ENCODE data around the gene GULP1.

Gene GULP1

DNA sequence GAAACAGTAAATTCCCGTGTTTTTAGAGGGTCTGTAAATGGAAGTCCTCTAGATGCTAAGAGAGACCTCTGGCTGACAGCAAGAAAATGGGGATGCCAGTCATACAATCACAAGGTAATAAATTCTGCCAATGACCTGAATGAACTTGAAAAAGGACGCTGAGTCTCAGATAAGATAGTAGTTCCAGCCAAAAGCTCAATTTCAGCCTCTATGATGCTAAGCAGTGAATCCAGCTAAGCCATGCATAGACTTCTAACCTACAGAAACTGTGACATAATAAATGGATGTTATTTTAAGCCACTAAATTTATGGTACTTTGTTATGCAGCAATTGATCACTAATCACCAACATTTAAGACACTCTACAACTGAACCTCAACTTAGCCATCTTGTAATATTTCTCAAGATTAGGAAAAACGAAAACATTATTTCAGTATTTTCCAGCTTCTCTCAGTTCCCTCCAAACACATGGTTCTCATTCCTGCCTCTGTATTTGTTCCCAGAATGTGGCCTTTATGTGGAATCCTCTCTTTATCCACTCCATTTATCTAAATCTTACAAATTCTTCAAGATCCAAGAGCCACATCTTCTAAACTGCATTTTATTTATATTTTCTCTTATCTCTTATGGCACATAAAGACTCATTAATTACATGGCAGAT lies 331.1 kb downstream of the GULP1 start:
- DNase-seq: no peak
- no peaks in the 10 kb centered on the region for H3K27me3 ChIP-seq
- no peaks in the 10 kb centered on the region for H3K4me1 ChIP-seq
- H3K36me3 ChIP-seq: no peaks in the 10 kb centered on the region
- TF ChIP-seq, protein P1, sequence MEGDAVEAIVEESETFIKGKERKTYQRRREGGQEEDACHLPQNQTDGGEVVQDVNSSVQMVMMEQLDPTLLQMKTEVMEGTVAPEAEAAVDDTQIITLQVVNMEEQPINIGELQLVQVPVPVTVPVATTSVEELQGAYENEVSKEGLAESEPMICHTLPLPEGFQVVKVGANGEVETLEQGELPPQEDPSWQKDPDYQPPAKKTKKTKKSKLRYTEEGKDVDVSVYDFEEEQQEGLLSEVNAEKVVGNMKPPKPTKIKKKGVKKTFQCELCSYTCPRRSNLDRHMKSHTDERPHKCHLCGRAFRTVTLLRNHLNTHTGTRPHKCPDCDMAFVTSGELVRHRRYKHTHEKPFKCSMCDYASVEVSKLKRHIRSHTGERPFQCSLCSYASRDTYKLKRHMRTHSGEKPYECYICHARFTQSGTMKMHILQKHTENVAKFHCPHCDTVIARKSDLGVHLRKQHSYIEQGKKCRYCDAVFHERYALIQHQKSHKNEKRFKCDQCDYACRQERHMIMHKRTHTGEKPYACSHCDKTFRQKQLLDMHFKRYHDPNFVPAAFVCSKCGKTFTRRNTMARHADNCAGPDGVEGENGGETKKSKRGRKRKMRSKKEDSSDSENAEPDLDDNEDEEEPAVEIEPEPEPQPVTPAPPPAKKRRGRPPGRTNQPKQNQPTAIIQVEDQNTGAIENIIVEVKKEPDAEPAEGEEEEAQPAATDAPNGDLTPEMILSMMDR (IDR thresholded peaks at IDR 0.05; ENCODE audit: low read depth, low read length): no peak
- H3K9me3 ChIP-seq: no peaks in the 10 kb centered on the region
- no peak overlapping the region for H3K4me3 ChIP-seq (ENCODE audit: low read depth, low read length)

DNA sequence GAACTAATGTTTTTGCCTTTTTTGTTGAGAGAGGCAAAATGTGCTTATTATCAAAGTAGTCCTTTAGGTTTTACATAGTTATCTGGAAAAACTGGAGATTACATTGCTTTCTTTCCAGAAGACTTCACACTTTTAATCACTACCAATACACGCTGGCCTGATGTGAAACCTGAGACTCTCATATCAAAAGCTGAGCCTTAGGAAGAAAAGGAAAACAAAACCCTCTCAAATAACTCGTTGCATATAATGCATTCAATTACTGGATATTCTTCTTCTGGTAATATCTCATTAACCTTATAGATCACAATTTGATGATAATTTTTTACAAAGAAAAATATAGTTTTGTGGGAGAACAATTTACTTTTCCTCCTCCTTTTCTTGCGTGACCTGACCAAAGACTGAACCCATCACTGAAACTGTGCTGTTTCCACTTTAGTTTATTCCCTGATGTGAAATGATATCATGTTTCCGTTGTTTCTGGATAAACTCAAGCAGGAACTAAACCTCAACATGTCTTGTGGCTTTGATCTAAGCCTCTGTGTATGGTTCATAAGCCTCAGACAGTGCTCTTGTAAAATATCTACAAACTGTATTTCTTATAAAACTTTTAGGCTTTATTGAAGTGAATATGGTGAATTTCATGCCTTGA lies 332.4 kb downstream of the GULP1 start:
- TF ChIP-seq, protein P1 (IDR thresholded peaks at IDR 0.05; ENCODE audit: low read depth, low read length): no peak
- DNase-seq: no peak
- Histone ChIP-seq H3K4me1 (no peaks in the 10 kb centered on the region), H3K9me3 (no peaks in the 10 kb centered on the region), H3K36me3 (no peaks in the 10 kb centered on the region), H3K27me3 (no peaks in the 10 kb centered on the region), H3K4me3 (ENCODE audit: low read depth, low read length) (no peak overlapping the region)

DNA sequence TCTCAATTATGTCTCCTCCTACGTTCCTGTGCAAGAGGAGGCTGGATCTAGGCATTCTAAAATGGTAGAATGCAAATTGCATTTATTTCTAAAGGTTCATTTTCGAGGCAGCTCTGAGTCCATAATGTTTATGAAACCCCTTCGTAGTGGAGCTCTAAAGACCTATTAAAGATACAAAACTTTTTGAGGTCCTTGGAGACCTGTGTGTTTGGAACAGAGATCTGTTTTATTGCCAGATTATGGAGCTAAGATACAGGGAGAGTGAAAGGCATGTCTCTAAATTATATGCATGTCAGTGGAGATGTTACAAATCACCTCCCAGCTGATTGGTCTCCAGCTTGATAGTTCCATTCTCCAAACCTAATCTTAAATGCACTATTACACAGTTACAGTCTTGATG lies 335.8 kb downstream of the GULP1 start:
- DNase-seq: no peak
- Histone ChIP-seq H3K27me3 (no peaks in the 10 kb centered on the region), H3K4me1 (no peaks in the 10 kb centered on the region), H3K4me3 (ENCODE audit: low read depth, low read length) (no peak overlapping the region), H3K9me3 (no peaks in the 10 kb centered on the region), H3K36me3 (no peaks in the 10 kb centered on the region)
- TF ChIP-seq, protein P1 (IDR thresholded peaks at IDR 0.05; ENCODE audit: low read depth, low read length): no peak

DNA sequence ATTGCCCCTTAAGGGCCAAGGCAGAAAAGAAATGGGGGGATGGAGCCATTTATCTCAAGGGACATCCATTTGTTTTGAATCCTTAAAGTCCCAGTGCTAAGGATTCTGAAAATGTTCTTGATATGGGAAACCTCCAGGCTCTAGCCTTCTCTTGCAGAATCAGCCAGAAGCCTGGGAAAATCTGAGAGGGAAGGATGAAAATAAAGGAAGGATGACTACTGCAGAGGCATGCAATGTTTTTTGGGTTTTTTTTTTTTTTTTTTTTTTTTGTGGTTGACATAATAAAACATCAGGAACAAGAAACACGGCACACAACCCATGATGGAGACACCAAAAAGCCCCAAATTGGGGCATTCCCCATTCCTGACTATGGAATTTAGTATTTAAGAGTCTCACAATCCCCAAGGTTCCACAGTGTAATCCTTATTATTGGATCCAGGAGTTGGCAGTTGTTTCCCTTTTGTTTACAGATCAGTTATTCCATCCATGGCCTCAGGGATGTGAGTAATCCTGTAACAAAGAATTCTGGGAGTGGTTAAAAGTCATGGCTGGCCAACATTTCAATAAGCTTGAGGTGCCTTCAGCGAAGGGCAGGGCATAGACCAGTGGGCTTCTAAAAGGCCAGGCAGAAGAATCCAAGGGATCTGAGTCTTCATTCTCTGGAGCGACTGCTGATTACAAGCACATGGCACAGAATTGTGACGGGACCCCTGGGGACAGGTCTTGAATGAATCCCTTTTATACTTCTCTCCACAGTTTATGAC lies 337.5 kb downstream of the GULP1 start:
- Histone ChIP-seq H3K4me3 (ENCODE audit: low read depth, low read length) (no peak overlapping the region), H3K27me3 (no peaks in the 10 kb centered on the region), H3K9me3 (no peaks in the 10 kb centered on the region), H3K4me1 (no peaks in the 10 kb centered on the region), H3K36me3 (no peaks in the 10 kb centered on the region)
- no peak for DNase-seq
- TF ChIP-seq, protein P1 (IDR thresholded peaks at IDR 0.05; ENCODE audit: low read depth, low read length): no peak

DNA sequence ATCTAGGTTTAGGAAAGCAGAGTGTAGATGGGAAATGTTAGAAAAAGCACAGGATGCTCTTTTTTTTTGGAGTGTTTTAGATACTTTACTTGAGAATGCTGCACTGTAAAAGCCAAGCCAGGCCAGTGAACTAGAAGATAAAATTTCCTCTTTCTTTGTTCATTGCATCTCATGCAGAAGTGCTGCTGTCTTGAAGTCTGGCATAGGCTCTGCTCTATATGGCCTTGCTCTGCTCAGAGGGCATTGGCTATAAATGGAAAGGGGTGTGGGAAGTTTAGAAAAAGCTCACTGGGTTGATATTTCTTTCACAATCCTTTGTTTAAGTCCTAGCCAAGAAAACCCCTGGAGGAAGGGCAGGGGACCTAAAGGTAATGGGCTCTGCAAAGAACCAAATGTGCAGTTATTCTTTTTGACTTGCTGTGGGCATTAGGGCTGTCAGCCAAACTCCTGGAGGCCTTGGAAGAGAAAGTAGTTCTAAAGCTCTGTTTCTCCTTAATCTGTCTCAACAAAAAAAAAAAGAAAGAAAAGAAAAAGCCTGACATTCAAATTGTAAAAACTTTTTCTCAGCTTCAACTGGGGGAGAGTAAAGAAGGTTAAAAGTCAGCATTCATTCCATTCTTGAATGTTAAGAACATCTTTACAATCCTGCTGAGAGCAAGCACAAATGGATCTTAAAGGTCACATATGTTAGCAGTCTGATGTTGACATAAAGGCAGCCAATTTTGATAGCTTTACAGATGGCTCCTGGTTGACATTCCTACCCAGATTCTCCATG lies 338.3 kb downstream of the GULP1 start:
- DNase-seq: no peak
- Histone ChIP-seq H3K4me1 (no peaks in the 10 kb centered on the region), H3K9me3 (no peaks in the 10 kb centered on the region)

More for the DNA sequence above, 338.3 kb downstream of the GULP1 start:
- no peak overlapping the region for H3K4me3 ChIP-seq (ENCODE audit: low read depth, low read length)
- H3K36me3 ChIP-seq: no peaks in the 10 kb centered on the region
- H3K27me3 ChIP-seq: no peaks in the 10 kb centered on the region
- TF ChIP-seq, protein P1 (IDR thresholded peaks at IDR 0.05; ENCODE audit: low read depth, low read length): no peak

Measured in BE2C (cell line).